WTC11 (cell line): ENCODE measurements around the gene ETS1. TPM values are rescaled to one million over a fixed set of nuclear protein-coding genes. Genes with fewer than 3 reads are reported as not detected.

ENCODE experiments used
- ATAC-seq: fragments of 200-7000 bp; cut with Tn5 transposase; 2 replicates; pipeline ENCODE4 v1.10.0; 2021; ENCODE audit warnings: mild to moderate bottlenecking, moderate library complexity
- CTCF ChIA-PET: fragments of 300-600 bp; sonication (Branson Sonifier 250); formaldehyde crosslinking; loops from one replicate; lab custom pipeline; 2021; ENCODE audit warnings: antibody characterized with exemption; lab: Charles Lee
- POLR2A ChIA-PET: fragments of 350-600 bp; sonication (Branson Sonifier 250); formaldehyde crosslinking; loops from one replicate; lab custom pipeline; 2021; ENCODE audit warnings: antibody characterized with exemption; lab: Charles Lee
- DNase-seq: peaks from one replicate; pipeline ENCODE4 v3.0.0; 2021; ENCODE audit warnings: low spot score
- H3K27ac Mint-ChIP-seq: 2 replicates; pipeline ENCODE4 v1.8.0; 2021; ENCODE audit warnings: mixed read lengths
- H3K27me3 Mint-ChIP-seq: 2 replicates; pipeline ENCODE4 v1.8.0; 2021; ENCODE audit warnings: low read depth, mild to moderate bottlenecking, moderate library complexity, mixed read lengths
- H3K36me3 Mint-ChIP-seq: 2 replicates; pipeline ENCODE4 v1.8.0; 2021; ENCODE audit warnings: mixed read lengths
- H3K4me1 Mint-ChIP-seq: 2 replicates; pipeline ENCODE4 v1.8.0; 2022; ENCODE audit warnings: mixed read lengths
- H3K4me3 Mint-ChIP-seq: 2 replicates; pipeline ENCODE4 v1.8.0; 2021; ENCODE audit warnings: mild to moderate bottlenecking, moderate library complexity, mixed read lengths
- H3K9me3 Mint-ChIP-seq: 2 replicates; pipeline ENCODE4 v1.8.0; 2021; ENCODE audit warnings: mixed read lengths
- ATF2 ChIP-seq: sonication (generic); formaldehyde crosslinking; IDR thresholded peaks from 2 replicates; pipeline ENCODE4 v1.8.1; 2022; ENCODE audit warnings: low read depth, missing genetic modification reagents, borderline replicate concordance
- ATF3 ChIP-seq: sonication (generic); formaldehyde crosslinking; conservative IDR thresholded peaks from 2 replicates; pipeline ENCODE4 v1.8.1; 2022; ENCODE audit warnings: mild to moderate bottlenecking, missing genetic modification reagents
- CBFB ChIP-seq: sonication (generic); formaldehyde crosslinking; IDR thresholded peaks from 2 replicates; pipeline ENCODE4 v1.8.1; 2022; ENCODE audit warnings: mild to moderate bottlenecking, low read depth, missing genetic modification reagents
- CREB1 ChIP-seq: sonication (generic); formaldehyde crosslinking; IDR thresholded peaks from 2 replicates; pipeline ENCODE4 v1.8.0; 2023; ENCODE audit warnings: mild to moderate bottlenecking, missing genetic modification reagents
- E2F1 ChIP-seq: sonication (generic); formaldehyde crosslinking; IDR thresholded peaks from 2 replicates; pipeline ENCODE4 v1.8.0; 2022; ENCODE audit warnings: mild to moderate bottlenecking, missing genetic modification reagents
- EMX1 ChIP-seq: fragments of 250-450 bp; sonication (Bioruptor Pico); IDR thresholded peaks from 2 replicates; pipeline ENCODE4 v1.8.0; 2021; ENCODE audit warnings: mild to moderate bottlenecking
- ETV6 ChIP-seq: sonication (generic); formaldehyde crosslinking; IDR thresholded peaks from 2 replicates; pipeline ENCODE4 v1.8.1; 2022; ENCODE audit warnings: mild to moderate bottlenecking, missing genetic modification reagents
- FOXP4 ChIP-seq: sonication (generic); formaldehyde crosslinking; IDR thresholded peaks from 2 replicates; pipeline ENCODE4 v1.8.0; 2022; ENCODE audit warnings: mild to moderate bottlenecking, missing genetic modification reagents
- GABPB1 ChIP-seq: sonication (generic); formaldehyde crosslinking; IDR thresholded peaks from 2 replicates; pipeline ENCODE4 v1.8.1; 2023; ENCODE audit warnings: mild to moderate bottlenecking, missing genetic modification reagents
- HMGA2 ChIP-seq: fragments of 250-450 bp; sonication (Bioruptor Pico); IDR thresholded peaks from 2 replicates; pipeline ENCODE4 v1.4.0; 2021; ENCODE audit warnings: mild to moderate bottlenecking, moderate library complexity
- HMGXB4 ChIP-seq: sonication (generic); formaldehyde crosslinking; IDR thresholded peaks from 2 replicates; pipeline ENCODE4 v1.8.1; 2023; ENCODE audit warnings: mild to moderate bottlenecking, moderate library complexity, missing genetic modification reagents
- IRF2 ChIP-seq: sonication (generic); formaldehyde crosslinking; IDR thresholded peaks from 2 replicates; pipeline ENCODE4 v1.8.0; 2022; ENCODE audit warnings: low read depth, missing genetic modification reagents, borderline replicate concordance
- MAX ChIP-seq: sonication (generic); formaldehyde crosslinking; IDR thresholded peaks from 2 replicates; pipeline ENCODE4 v1.8.0; 2022; ENCODE audit warnings: mild to moderate bottlenecking, missing genetic modification reagents
- MYBL2 ChIP-seq: sonication (generic); formaldehyde crosslinking; IDR thresholded peaks from 2 replicates; pipeline ENCODE4 v1.8.1; 2023; ENCODE audit warnings: mild to moderate bottlenecking, moderate library complexity, missing genetic modification reagents
- RELA ChIP-seq: sonication (generic); formaldehyde crosslinking; IDR thresholded peaks from 2 replicates; pipeline ENCODE4 v1.8.1; 2022; ENCODE audit warnings: missing genetic modification reagents, mild to moderate bottlenecking, borderline replicate concordance
- SMAD3 ChIP-seq: sonication (generic); formaldehyde crosslinking; IDR thresholded peaks from 2 replicates; pipeline ENCODE4 v1.8.0; 2022; ENCODE audit warnings: missing genetic modification reagents, mild to moderate bottlenecking, borderline replicate concordance
- SP1 ChIP-seq: sonication (generic); formaldehyde crosslinking; conservative IDR thresholded peaks from 2 replicates; pipeline ENCODE4 v1.8.1; 2022; ENCODE audit warnings: missing genetic modification reagents
- TCF7 ChIP-seq: sonication (generic); formaldehyde crosslinking; IDR thresholded peaks from 2 replicates; pipeline ENCODE4 v1.8.0; 2022; ENCODE audit warnings: mild to moderate bottlenecking, low read depth, missing genetic modification reagents, moderate library complexity
- TEAD1 ChIP-seq: sonication (generic); formaldehyde crosslinking; IDR thresholded peaks from 2 replicates; pipeline ENCODE4 v1.8.0; 2022; ENCODE audit warnings: mild to moderate bottlenecking, missing genetic modification reagents
- TEAD4 ChIP-seq: sonication (generic); formaldehyde crosslinking; IDR thresholded peaks from 2 replicates; pipeline ENCODE4 v1.8.0; 2022; ENCODE audit warnings: mild to moderate bottlenecking, missing genetic modification reagents
- ZBTB21 ChIP-seq: sonication (generic); formaldehyde crosslinking; IDR thresholded peaks from 2 replicates; pipeline ENCODE4 v1.8.1; 2023; ENCODE audit warnings: mild to moderate bottlenecking, missing genetic modification reagents, borderline replicate concordance
- ZMAT4 ChIP-seq: fragments of 250-450 bp; sonication (Bioruptor Pico); IDR thresholded peaks from 2 replicates; pipeline ENCODE4 v1.9.0; 2021; ENCODE audit warnings: mild to moderate bottlenecking
- ZNF121 ChIP-seq: sonication (generic); formaldehyde crosslinking; IDR thresholded peaks from 2 replicates; pipeline ENCODE4 v1.8.0; 2023; ENCODE audit warnings: missing genetic modification reagents
- ZNF219 ChIP-seq: sonication (generic); formaldehyde crosslinking; IDR thresholded peaks from 2 replicates; pipeline ENCODE4 v1.8.0; 2023; ENCODE audit warnings: missing genetic modification reagents, mild to moderate bottlenecking, borderline replicate concordance
- ZNF263 ChIP-seq: sonication (generic); formaldehyde crosslinking; IDR thresholded peaks from 2 replicates; pipeline ENCODE4 v1.8.1; 2022; ENCODE audit warnings: low read depth, mild to moderate bottlenecking, moderate library complexity, missing genetic modification reagents
- ZNF416 ChIP-seq: fragments of 250-450 bp; sonication (Bioruptor Pico); IDR thresholded peaks from 2 replicates; pipeline ENCODE4 v1.9.0; 2021; ENCODE audit warnings: mild to moderate bottlenecking, inconsistent platforms
- ZSCAN18 ChIP-seq: fragments of 250-450 bp; sonication (Bioruptor Pico); IDR thresholded peaks from 2 replicates; pipeline ENCODE4 v2.1.2; 2022; ENCODE audit warnings: mild to moderate bottlenecking, moderate library complexity
- total RNA-seq: library from RNA; stranded (reverse); gene quantifications from 3 replicates; pipeline ENCODE4 v1.2.3, GENCODE V29; 2021

The ETS1 gene
- total RNA-seq, 1 experiment from 2014 or later, result 33.1 TPM

- TF ChIP-seq FOXP4 (no peak), TCF7 (no peak), IRF2 (CRISPR knock-in tag) (no peak), ATF2 (CRISPR knock-in tag) (no peak), SMAD3 (CRISPR knock-in tag) (no peak), ATF3 (CRISPR knock-in tag) (no peak)
These were observed 106.2 kb downstream of the ETS1 start (continued) for GRCh38 chr11:128481135-128481534.

- no peak for ATAC-seq
- CTCF ChIA-PET, result interaction anchor here (1.2 to 1.9 kb wide), 2 partner anchors 68 to 152 kb away, joined by 4 to 5 read pairs; no protein-coding TSS in a partner anchor
- Mint-ChIP-seq H3K36me3 (peaks cover 35% of the 10 kb centered on the region), H3K27ac (no peak overlapping the region), H3K9me3 (no peaks in the 10 kb centered on the region), H3K4me1 (no peaks in the 10 kb centered on the region; the same call in 1 of the 2 replicates), H3K27me3 (no peaks in the 10 kb centered on the region)
- POLR2A ChIA-PET, result no interaction called here
- TF ChIP-seq HMGA2 (CRISPR knock-in tag) (no peak), MYBL2 (CRISPR knock-in tag) (no peak), ZNF219 (CRISPR knock-in tag) (no peak), HMGXB4 (CRISPR knock-in tag) (no peak), E2F1 (no peak), MAX (CRISPR knock-in tag) (no peak), ZSCAN18 (CRISPR knock-in tag) (no peak)
- TF ChIP-seq, all 79 proteins: peak for 0
- no peak for DNase-seq
- no peak overlapping the region for H3K4me3 Mint-ChIP-seq
These were observed 106.7 kb downstream of the ETS1 start for GRCh38 chr11:128480665-128481064.

- Mint-ChIP-seq H3K9me3 (no peaks in the 10 kb centered on the region), H3K4me3 (no peak overlapping the region), H3K27me3 (no peaks in the 10 kb centered on the region), H3K4me1 (peaks cover 2% of the 10 kb centered on the region), H3K27ac (peak overlapping the region; percentile 17; the same call in 1 of the 2 replicates), H3K36me3 (peaks cover 31% of the 10 kb centered on the region)
- no peak for ATAC-seq
- ChIA-PET POLR2A (no interaction called here), CTCF (interaction anchor here (1.2 to 1.9 kb wide), 2 partner anchors 68 to 152 kb away, joined by 4 to 5 read pairs; no protein-coding TSS in a partner anchor)
- DNase-seq, result no peak
- TF ChIP-seq EMX1 (CRISPR knock-in tag) (no peak), RELA (CRISPR knock-in tag) (no peak), ZMAT4 (CRISPR knock-in tag) (no peak), CREB1 (CRISPR knock-in tag) (no peak), GABPB1 (CRISPR knock-in tag) (no peak), ZNF121 (no peak), ZBTB21 (CRISPR knock-in tag) (no peak), ETV6 (CRISPR knock-in tag) (no peak), ZNF416 (CRISPR knock-in tag) (no peak), SP1 (no peak), TEAD4 (no peak), ZNF263 (CRISPR knock-in tag) (no peak), TEAD1 (no peak), CBFB (CRISPR knock-in tag) (no peak)
- TF ChIP-seq, all 79 proteins: peak for 0
These were observed 107.3 kb downstream of the ETS1 start for GRCh38 chr11:128480066-128480465.
